Activated naive CD8-positive, alpha-beta T cell treated with anti-CD3 and anti-CD28 coated beads, Interleukin-2, amount 50 U/mL, for 16 hours (primary cell): ENCODE results near the gene LRP1-AS.

Experiments used
- DNase-seq: peaks from one replicate; pipeline ENCODE4 v3.0.0-alpha.2; 2020; ENCODE audit warnings: low read depth, low spot score

LRP1-AS gene

GRCh38 chr12:57146961-57147944 is at the start of gene LRP1-AS:
TSS of gene LRP1-AS (minus strand) at chr12:57147619.
- DNase-seq: no peak

GRCh38 chr12:57196956-57197355 is 49.5 kb upstream of the LRP1-AS start:
- DNase-seq: no peak

GRCh38 chr12:57196439-57196838 is 49.0 kb upstream of the LRP1-AS start:
- DNase-seq: no peak

GRCh38 chr12:57195611-57196371 is 48.4 kb upstream of the LRP1-AS start:
- DNase-seq: no peak

- DNase-seq: no peak
Observed at GRCh38 chr12:57195186-57195585, 47.8 kb upstream of the LRP1-AS start.

GRCh38 chr12:57194253-57194652 is 46.8 kb upstream of the LRP1-AS start:
- DNase-seq: no peak

- no peak for DNase-seq
Observed at GRCh38 chr12:57193706-57194245, 46.4 kb upstream of the LRP1-AS start.

GRCh38 chr12:57192920-57193319 is 45.5 kb upstream of the LRP1-AS start:
- DNase-seq: no peak

GRCh38 chr12:57191410-57191809 is 44.0 kb upstream of the LRP1-AS start:
- DNase-seq: no peak

- no peak for DNase-seq
Observed at GRCh38 chr12:57190821-57191220, 43.4 kb upstream of the LRP1-AS start.

- no peak for DNase-seq
Observed at GRCh38 chr12:57190037-57190436, 42.6 kb upstream of the LRP1-AS start.

- no peak for DNase-seq
Observed at GRCh38 chr12:57188090-57188425, 40.6 kb upstream of the LRP1-AS start.

GRCh38 chr12:57187222-57188089 is 40.0 kb upstream of the LRP1-AS start:
- DNase-seq: no peak

GRCh38 chr12:57185906-57186508 is 38.6 kb upstream of the LRP1-AS start:
- DNase-seq: no peak

GRCh38 chr12:57185403-57185802 is 38.0 kb upstream of the LRP1-AS start:
- DNase-seq: no peak

GRCh38 chr12:57183939-57184725 is 36.7 kb upstream of the LRP1-AS start:
- DNase-seq: no peak

GRCh38 chr12:57182918-57183575 is 35.6 kb upstream of the LRP1-AS start:
- DNase-seq: peak; percentile 61

- DNase-seq: no peak
Observed at GRCh38 chr12:57181561-57182155, 34.2 kb upstream of the LRP1-AS start.

- DNase-seq: no peak
Observed at GRCh38 chr12:57181072-57181471, 33.7 kb upstream of the LRP1-AS start.
